IPS-20b (cell line): ENCODE measurements around the gene TRIM54.
"Not testable (repeated sequence)": the region's sequence is repeated elsewhere in the genome, so short reads cannot be mapped to it uniquely, and the experiment has no call there.

Experiments used
- H3K27ac ChIP-seq: one replicate; pipeline ENCODE4 v1.5.1; 2013; ENCODE audit warnings: low read length
- H3K27me3 ChIP-seq: 2 replicates; pipeline ENCODE4 v1.6.1; 2013; ENCODE audit warnings: mild to moderate bottlenecking, low read length, inconsistent platforms; ENCODE audit not compliant: insufficient read depth
- H3K36me3 ChIP-seq: 2 replicates; pipeline ENCODE4 v1.6.1; 2013; ENCODE audit warnings: low read depth, mild to moderate bottlenecking, inconsistent platforms, low read length, moderate library complexity; ENCODE audit not compliant: insufficient read depth
- H3K4me1 ChIP-seq: 2 replicates; pipeline ENCODE4 v1.6.1; 2013; ENCODE audit warnings: mild to moderate bottlenecking, control low read depth, inconsistent platforms, low read length, moderate library complexity; ENCODE audit not compliant: insufficient read depth
- H3K4me3 ChIP-seq: 2 replicates; pipeline ENCODE4 v1.5.1; 2013; ENCODE audit warnings: mild to moderate bottlenecking, low read length, inconsistent platforms
- H3K9ac ChIP-seq: 2 replicates; pipeline ENCODE4 v1.6.1; 2013; ENCODE audit warnings: low read depth, mild to moderate bottlenecking, inconsistent platforms, low read length, moderate library complexity
- H3K9me3 ChIP-seq: 2 replicates; pipeline ENCODE4 v1.6.1; 2013; ENCODE audit warnings: mild to moderate bottlenecking, low read depth, low read length, inconsistent platforms; ENCODE audit not compliant: insufficient read depth

TRIM54 gene

DNA sequence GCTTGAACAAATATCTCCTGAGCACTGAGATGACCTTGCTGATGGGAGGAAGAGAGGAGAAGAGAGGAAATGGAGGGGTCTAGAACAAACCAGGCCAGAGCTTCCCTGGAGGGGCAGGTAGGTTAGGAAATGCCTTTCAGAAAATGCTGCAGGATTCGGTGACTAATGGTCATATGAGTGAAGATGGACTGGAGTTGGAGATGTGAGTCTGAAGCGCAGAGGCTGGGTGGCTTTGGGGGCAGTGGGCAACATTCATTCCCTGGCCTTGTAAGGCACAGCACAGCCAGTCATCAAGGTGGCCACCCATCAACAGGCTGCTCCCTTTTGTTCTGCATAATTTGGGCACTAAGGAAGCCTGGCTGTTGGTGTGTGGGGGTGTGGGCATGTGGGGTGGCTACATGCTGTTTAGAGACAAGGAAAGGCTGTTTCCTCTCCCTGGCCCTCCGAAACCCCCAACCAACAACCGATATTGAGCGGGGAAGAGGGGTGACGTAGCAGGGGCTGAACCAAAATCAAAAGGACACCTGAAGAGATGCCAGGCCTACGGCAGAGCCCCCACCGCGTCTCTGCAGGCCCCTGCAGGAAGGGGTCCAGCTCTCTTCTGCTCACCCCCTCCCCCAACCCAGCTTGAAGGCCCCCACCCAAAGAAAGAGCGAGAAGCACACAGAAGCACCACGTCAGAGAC is 20.8 kb upstream of the TRIM54 start:
- Histone ChIP-seq H3K27me3 (peaks cover 70% of the 10 kb centered on the region), H3K36me3 (no peaks in the 10 kb centered on the region), H3K27ac (no peak overlapping the region), H3K4me1 (peaks cover 6% of the 10 kb centered on the region; the same call in 1 of the 2 replicates), H3K9ac (no peak overlapping the region), H3K4me3 (peak overlapping the region; percentile 71; the same call in 1 of the 2 replicates), H3K9me3 (no peaks in the 10 kb centered on the region; the same call in 1 of the 2 replicates)

- H3K27ac ChIP-seq: no peak overlapping the region
- no peaks in the 10 kb centered on the region; the same call in 1 of the 2 replicates for H3K9me3 ChIP-seq
- H3K4me3 ChIP-seq: peak overlapping the region; percentile 71; the same call in 1 of the 2 replicates
- peaks cover 6% of the 10 kb centered on the region; the same call in 1 of the 2 replicates for H3K4me1 ChIP-seq
- H3K9ac ChIP-seq: no peak overlapping the region
- H3K27me3 ChIP-seq: peaks cover 74% of the 10 kb centered on the region
- H3K36me3 ChIP-seq: no peaks in the 10 kb centered on the region
Observed at GRCh38 chr2:27261926-27262298, 20.3 kb upstream of the TRIM54 start.

- H3K9ac ChIP-seq: peak within 1 kb of the TSS; percentile 37; the same call in 1 of the 2 replicates
- no peaks in the 10 kb centered on the region; the same call in 1 of the 2 replicates for H3K9me3 ChIP-seq
- H3K4me1 ChIP-seq: peaks cover 6% of the 10 kb centered on the region; the same call in 1 of the 2 replicates
- H3K27ac ChIP-seq: no peak within 1 kb of the TSS
- peaks cover 81% of the 10 kb centered on the region for H3K27me3 ChIP-seq
- peak within 1 kb of the TSS; percentile 71 for H3K4me3 ChIP-seq
- no peaks in the 10 kb centered on the region for H3K36me3 ChIP-seq
Observed at GRCh38 chr2:27262379-27263286, 19.6 kb upstream of the TRIM54 start, which contains the start of gene SLC30A3. Gene SLC30A3 (minus strand): TSS chr2:27263047. CDS start chr2:27262906, 141 bp downstream.

- H3K9ac ChIP-seq: no peak overlapping the region; the same call in 1 of the 2 replicates
Observed at GRCh38 chr2:27263287-27264252, 18.7 kb upstream of the TRIM54 start.

GRCh38 chr2:27264253-27264752 is 17.9 kb upstream of the TRIM54 start:
- H3K27me3 ChIP-seq: peaks cover 84% of the 10 kb centered on the region
- peak overlapping the region; percentile 71 for H3K4me3 ChIP-seq
- no peaks in the 10 kb centered on the region; the same call in 1 of the 2 replicates for H3K9me3 ChIP-seq
- peak overlapping the region; percentile 71; the same call in 1 of the 2 replicates for H3K9ac ChIP-seq
- H3K36me3 ChIP-seq: no peaks in the 10 kb centered on the region
- no peak overlapping the region for H3K27ac ChIP-seq
- peaks cover 6% of the 10 kb centered on the region; the same call in 1 of the 2 replicates for H3K4me1 ChIP-seq

More at GRCh38 chr2:27263287-27264252, 18.7 kb upstream of the TRIM54 start:
- Histone ChIP-seq H3K36me3 (no peaks in the 10 kb centered on the region), H3K9me3 (no peaks in the 10 kb centered on the region; the same call in 1 of the 2 replicates), H3K27me3 (peaks cover 84% of the 10 kb centered on the region), H3K4me3 (peak overlapping the region; percentile 71), H3K27ac (no peak overlapping the region), H3K4me1 (peaks cover 6% of the 10 kb centered on the region; the same call in 1 of the 2 replicates)

- Histone ChIP-seq H3K36me3 (no peaks in the 10 kb centered on the region), H3K27me3 (peaks cover 78% of the 10 kb centered on the region), H3K27ac (no peak overlapping the region), H3K4me3 (peak overlapping the region; percentile 71), H3K9ac (peak overlapping the region; percentile 71; the same call in 1 of the 2 replicates), H3K9me3 (no peaks in the 10 kb centered on the region; the same call in 1 of the 2 replicates), H3K4me1 (peaks cover 6% of the 10 kb centered on the region; the same call in 1 of the 2 replicates)
Observed at GRCh38 chr2:27264753-27265535, 17.3 kb upstream of the TRIM54 start.

GRCh38 chr2:27265536-27265870 is 16.7 kb upstream of the TRIM54 start:
- Histone ChIP-seq H3K4me3 (peak overlapping the region; percentile 71; the same call in 1 of the 2 replicates), H3K9ac (no peak overlapping the region), H3K27ac (no peak overlapping the region), H3K36me3 (no peaks in the 10 kb centered on the region), H3K4me1 (peaks cover 6% of the 10 kb centered on the region; the same call in 1 of the 2 replicates), H3K9me3 (no peaks in the 10 kb centered on the region; the same call in 1 of the 2 replicates), H3K27me3 (peaks cover 76% of the 10 kb centered on the region)

DNA sequence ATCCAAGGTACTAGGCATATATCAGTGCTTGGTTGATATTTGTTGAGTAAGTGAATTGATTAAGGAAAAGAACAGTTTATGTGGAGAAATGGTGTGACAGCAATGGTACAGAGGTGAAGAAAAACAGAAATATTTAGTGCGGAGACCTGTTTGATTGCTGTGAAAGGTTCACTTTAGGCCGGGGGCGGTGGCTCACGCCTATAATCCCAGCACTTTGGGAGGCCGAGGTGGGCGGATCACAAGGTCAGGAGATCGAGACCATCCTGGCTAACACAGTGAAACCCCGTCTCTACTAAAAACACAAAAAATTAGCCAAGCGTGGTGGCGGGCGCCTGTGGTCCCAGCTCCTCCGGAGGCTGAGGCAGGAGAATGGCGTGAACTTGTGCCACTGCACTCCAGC is 13.9 kb upstream of the TRIM54 start:
- H3K27ac ChIP-seq, H3K9ac ChIP-seq, H3K4me3 ChIP-seq, H3K4me1 ChIP-seq, H3K9me3 ChIP-seq, H3K36me3 ChIP-seq: not testable (repeated sequence)
- peaks cover 48% of the 10 kb centered on the region for H3K27me3 ChIP-seq

- Histone ChIP-seq H3K9me3 (no peaks in the 10 kb centered on the region), H3K27me3 (peaks cover 30% of the 10 kb centered on the region), H3K27ac (no peak overlapping the region), H3K36me3 (no peaks in the 10 kb centered on the region), H3K4me1 (no peaks in the 10 kb centered on the region; the same call in 1 of the 2 replicates), H3K9ac (no peak overlapping the region), H3K4me3 (no peak overlapping the region)
Observed at GRCh38 chr2:27270131-27270530, 12.1 kb upstream of the TRIM54 start.

- peaks cover 24% of the 10 kb centered on the region for H3K27me3 ChIP-seq
- no peak overlapping the region for H3K9ac ChIP-seq
- H3K9me3 ChIP-seq: no peaks in the 10 kb centered on the region
- H3K36me3 ChIP-seq: no peaks in the 10 kb centered on the region
- H3K4me1 ChIP-seq: no peaks in the 10 kb centered on the region; the same call in 1 of the 2 replicates
- no peak overlapping the region for H3K27ac ChIP-seq
- no peak overlapping the region for H3K4me3 ChIP-seq
Observed at GRCh38 chr2:27270670-27271069, 11.6 kb upstream of the TRIM54 start.
